WI38 (cell line): ENCODE measurements around the gene PPDPF.
"Not testable (repeated sequence)": the region's sequence is repeated elsewhere in the genome, so short reads cannot be mapped to it uniquely, and the experiment has no call there.

Experiments
- H3K4me3 ChIP-seq: 2 replicates; pipeline ENCODE4 v1.5.1; 2011; ENCODE audit warnings: low read depth, mild to moderate bottlenecking, control low read depth, low read length
- CTCF ChIP-seq: IDR thresholded peaks from 2 replicates; pipeline ENCODE4 v1.5.1; 2012; ENCODE audit warnings: low read depth, mild to moderate bottlenecking, control low read depth, low read length

Gene PPDPF

GRCh38 chr20:63475209-63475608, 45.4 kb upstream of the PPDPF start:
- no peak overlapping the region for H3K4me3 ChIP-seq
- no peak for TF ChIP-seq CTCF

DNA sequence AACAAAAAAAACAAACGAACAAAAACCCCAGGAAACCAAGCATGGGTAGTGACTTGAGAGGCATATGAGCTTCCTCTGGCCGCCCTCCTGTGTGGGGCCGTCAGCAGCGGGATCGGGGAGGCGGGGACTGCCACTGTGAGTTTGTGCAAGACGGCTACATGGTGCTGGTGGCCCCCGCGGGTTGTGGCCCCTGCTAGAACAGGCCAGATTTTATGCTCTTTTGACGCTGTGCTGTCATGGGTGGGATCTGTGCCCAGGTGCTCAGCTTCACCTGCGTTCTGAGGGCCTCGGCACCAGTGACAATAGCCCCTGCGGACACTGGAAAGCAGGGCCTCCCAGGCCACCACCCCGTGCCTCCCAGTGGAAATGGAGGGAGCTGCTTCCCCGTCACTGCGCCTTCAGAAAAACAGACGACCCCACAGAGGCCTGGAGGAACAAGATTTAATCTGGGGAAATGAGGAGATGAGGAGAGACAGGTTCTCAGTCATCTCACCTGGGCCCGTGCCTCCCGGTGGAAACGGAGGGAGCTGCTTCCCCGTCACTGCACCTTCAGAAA, 43.4 kb upstream of the PPDPF start:
- H3K4me3 ChIP-seq, result no peak overlapping the region
- TF ChIP-seq CTCF, result no peak

- TF ChIP-seq CTCF, result no peak
- no peak overlapping the region for H3K4me3 ChIP-seq
Measured at GRCh38 chr20:63477944-63478343, 42.6 kb upstream of the PPDPF start.

DNA sequence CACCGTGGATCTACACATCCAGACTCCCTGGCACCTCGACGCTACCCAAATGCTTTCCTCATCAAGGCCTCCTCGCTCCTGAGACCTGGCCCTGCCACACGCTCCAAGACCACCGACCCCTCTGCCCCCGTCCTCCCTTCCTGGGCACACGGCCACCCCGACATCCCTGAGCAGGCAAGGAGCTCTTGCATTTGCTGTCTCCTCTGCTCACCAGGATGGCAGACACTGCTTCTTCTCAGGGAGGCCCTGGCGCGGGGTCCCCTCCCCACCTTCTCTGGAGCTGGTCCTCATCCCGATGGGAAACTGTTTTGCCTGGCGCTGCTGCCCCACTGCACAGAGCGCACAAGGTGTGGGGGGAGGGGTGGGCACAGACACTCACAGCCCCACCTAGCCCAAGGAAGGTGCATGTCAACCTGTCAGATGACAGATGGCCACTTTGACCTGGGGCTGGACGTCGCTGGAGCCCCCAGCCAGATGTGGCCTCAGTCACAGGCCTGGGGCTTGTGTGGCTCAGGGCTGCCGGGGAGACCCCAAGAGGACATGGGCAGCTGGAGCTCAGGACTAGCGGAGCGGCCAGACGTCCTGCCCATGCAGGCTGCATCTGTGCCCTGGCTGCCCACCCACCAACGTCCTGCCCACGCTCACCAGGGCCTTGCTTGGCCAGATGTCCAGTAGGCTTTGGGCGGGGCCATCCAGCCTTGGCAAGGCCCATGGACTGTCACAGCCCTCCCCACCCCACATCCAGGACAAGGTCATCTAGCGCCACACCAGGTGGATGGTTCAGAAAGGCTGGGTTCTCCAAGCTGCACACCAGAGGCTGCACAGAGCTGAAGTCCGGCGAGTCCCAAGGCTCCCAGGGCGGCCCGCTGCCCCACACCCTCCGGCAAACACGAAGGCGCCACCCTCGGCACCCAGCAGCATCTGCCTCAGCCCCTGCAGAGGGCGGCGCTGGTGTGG, 41.9 kb upstream of the PPDPF start:
- no peak overlapping the region for H3K4me3 ChIP-seq
- TF ChIP-seq CTCF, result no peak

- H3K4me3 ChIP-seq, result not testable (repeated sequence)
Measured at GRCh38 chr20:63479695-63480419, 40.7 kb upstream of the PPDPF start.

DNA sequence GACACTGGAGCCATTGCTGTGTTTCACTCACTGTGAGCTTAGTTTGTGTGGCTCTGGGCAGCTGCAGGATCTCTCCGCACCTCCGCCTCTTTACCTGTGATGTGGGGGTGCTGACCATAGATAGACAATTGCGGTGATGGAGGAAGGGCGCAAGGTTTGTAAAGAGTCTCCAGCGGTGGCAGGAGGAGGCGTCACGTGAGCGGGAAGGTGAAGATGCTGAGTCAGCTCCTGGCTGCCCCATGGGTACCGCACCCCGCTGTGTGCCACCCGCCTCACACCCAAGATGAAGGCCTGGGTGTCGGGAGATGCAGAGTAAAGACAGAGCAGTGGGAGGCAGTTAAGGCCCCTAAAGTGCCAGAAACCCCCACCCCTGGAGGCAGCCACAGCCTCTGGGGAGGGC, 39.1 kb upstream of the PPDPF start:
- TF ChIP-seq CTCF, result no peak
- H3K4me3 ChIP-seq, result no peak overlapping the region

- no peak overlapping the region for H3K4me3 ChIP-seq
- no peak for TF ChIP-seq CTCF
Measured at GRCh38 chr20:63482021-63482587, 38.5 kb upstream of the PPDPF start.
